ENCODE measurements around the gene COL27A1. TPM values are rescaled to one million over a fixed set of nuclear protein-coding genes. Genes with fewer than 3 reads are reported as not detected.

The COL27A1 gene
- total and polyA plus RNA-seq, 2 donors (not counting 1 experiment from before 2014, with no cell fraction given) = 0.16 to 0.27 TPM

DNA sequence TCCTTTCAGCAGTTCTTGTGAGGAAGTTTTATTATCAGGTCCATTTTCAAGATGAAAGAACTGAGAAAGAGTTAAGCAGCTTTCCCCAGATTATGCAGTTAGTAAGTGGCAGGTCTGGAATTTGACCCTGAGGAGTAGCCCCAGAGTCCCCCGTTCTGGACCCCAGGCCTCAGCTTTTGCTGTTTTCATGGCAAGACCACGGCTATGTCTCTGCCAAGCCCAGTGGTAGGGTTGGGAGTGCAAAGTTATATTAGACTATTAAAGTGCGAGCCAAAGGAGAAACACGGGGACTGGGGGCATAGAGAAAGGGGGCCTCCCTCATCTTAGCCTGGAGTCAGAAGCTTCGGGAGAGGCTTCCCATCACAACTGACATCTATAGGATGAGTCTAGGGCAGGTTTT lies 148.2 kb downstream of the COL27A1 start:
- Histone ChIP-seq H3K4me2 (replicated peaks; ENCODE audit: low read depth, low read length, poor library complexity, severe bottlenecking) (no peak overlapping the region), H3K9ac (ENCODE audit: low read length) (no peak overlapping the region), H3K4me3 (ENCODE audit: control extremely low read depth in 1 of 5, extremely low read depth in 1 of 5, insufficient read depth in 1 of 5, low read depth in 2 of 5, low read length in 4 of 5) (no peak overlapping the region), H3K36me3 (replicated peaks in 1 of 2; ENCODE audit: control extremely low read depth in 1 of 2, control insufficient read depth in 1 of 2, extremely low read depth in 1 of 2, insufficient read depth in 2 of 2, low read length in 1 of 2) (no peaks in the 10 kb centered on the region), H3K27ac (ENCODE audit: low read length in 2 of 2) (no peak overlapping the region), H3K79me2 (ENCODE audit: control insufficient read depth, insufficient read depth, low read length) (no peaks in the 10 kb centered on the region), H3K9me3 (ENCODE audit: control extremely low read depth in 1 of 3, control insufficient read depth in 2 of 3, insufficient read depth in 1 of 3, low read length in 2 of 3) (no peaks in the 10 kb centered on the region), H4K20me1 (ENCODE audit: control insufficient read depth, insufficient read depth, low read length, poor library complexity, severe bottlenecking) (no peaks in the 10 kb centered on the region), H3K4me1 (ENCODE audit: control insufficient read depth in 2 of 2, insufficient read depth in 2 of 2, low read length in 2 of 2) (peaks cover 0 to 6% of the 10 kb centered on the region in 2 donors), H2AFZ (ENCODE audit: insufficient read depth, low read depth, low read length, poor library complexity, severe bottlenecking) (no peak overlapping the region), H3K27me3 (replicated peaks in 1 of 4; ENCODE audit: control extremely low read depth in 1 of 4, control insufficient read depth in 3 of 4, insufficient read depth in 4 of 4, low read length in 3 of 4) (peaks cover 0 to 8% (median 1%) of the 10 kb centered on the region in 4 experiments)
- DNase-seq (no peak), ATAC-seq (ENCODE audit: low read depth) (no peak)
- 100% methylated on average over 1 of the region's 5 CpGs for WGBS (ENCODE audit: insufficient coverage)
- POLR2A ChIA-PET = no interaction called here
- TF ChIP-seq, protein P1, sequence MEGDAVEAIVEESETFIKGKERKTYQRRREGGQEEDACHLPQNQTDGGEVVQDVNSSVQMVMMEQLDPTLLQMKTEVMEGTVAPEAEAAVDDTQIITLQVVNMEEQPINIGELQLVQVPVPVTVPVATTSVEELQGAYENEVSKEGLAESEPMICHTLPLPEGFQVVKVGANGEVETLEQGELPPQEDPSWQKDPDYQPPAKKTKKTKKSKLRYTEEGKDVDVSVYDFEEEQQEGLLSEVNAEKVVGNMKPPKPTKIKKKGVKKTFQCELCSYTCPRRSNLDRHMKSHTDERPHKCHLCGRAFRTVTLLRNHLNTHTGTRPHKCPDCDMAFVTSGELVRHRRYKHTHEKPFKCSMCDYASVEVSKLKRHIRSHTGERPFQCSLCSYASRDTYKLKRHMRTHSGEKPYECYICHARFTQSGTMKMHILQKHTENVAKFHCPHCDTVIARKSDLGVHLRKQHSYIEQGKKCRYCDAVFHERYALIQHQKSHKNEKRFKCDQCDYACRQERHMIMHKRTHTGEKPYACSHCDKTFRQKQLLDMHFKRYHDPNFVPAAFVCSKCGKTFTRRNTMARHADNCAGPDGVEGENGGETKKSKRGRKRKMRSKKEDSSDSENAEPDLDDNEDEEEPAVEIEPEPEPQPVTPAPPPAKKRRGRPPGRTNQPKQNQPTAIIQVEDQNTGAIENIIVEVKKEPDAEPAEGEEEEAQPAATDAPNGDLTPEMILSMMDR (IDR thresholded peaks at IDR 0.05) = no peak
- TF ChIP-seq EZH2 (IDR thresholded peaks at IDR 0.05; ENCODE audit: borderline replicate concordance, insufficient read depth, low read depth, low read length, poor library complexity, severe bottlenecking) = no peak
- intact Hi-C loops (cut with micrococcal nuclease) = no loop called here
- Mint-ChIP-seq H3K4me1 (peaks cover 3% of the 10 kb centered on the region), H3K27ac (no peak overlapping the region), H3K27me3 (peaks cover 4% of the 10 kb centered on the region), H3K4me3 (no peak overlapping the region), H3K9me3 (ENCODE audit: insufficient read depth) (no peaks in the 10 kb centered on the region)
- CTCF ChIA-PET = interaction anchor here (0.7 to 1.1 kb wide), 2 partner anchors 18 to 220 kb away, joined by 3 to 4 read pairs; no protein-coding TSS in a partner anchor

DNA sequence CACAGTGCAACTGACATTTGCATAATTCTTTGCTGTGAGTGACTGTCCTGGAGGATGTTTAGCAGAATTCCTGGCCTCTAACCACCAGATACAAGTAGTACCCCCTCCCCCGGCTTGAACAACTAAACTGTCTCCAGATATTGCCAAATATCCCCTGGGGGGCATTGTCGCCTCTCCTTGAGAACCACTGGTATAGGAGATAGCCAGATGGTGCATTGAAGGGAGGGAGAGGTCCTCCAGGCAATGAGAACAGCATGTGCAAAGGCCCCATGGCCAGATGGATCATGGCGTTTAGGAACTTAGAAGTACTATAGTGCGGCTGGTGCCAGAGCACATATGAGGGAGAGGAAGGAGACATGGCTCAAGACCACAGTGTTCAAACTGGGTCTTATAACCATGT lies 148.6 kb downstream of the COL27A1 start:
- Histone ChIP-seq H3K4me1 (ENCODE audit: control insufficient read depth in 2 of 2, insufficient read depth in 2 of 2, low read length in 2 of 2) (peaks cover 0 to 6% of the 10 kb centered on the region in 2 donors), H3K9me3 (ENCODE audit: control extremely low read depth in 1 of 3, control insufficient read depth in 2 of 3, insufficient read depth in 1 of 3, low read length in 2 of 3) (no peaks in the 10 kb centered on the region), H2AFZ (ENCODE audit: insufficient read depth, low read depth, low read length, poor library complexity, severe bottlenecking) (no peak overlapping the region), H3K9ac (ENCODE audit: low read length) (no peak overlapping the region), H4K20me1 (ENCODE audit: control insufficient read depth, insufficient read depth, low read length, poor library complexity, severe bottlenecking) (no peaks in the 10 kb centered on the region), H3K4me3 (ENCODE audit: control extremely low read depth in 1 of 5, extremely low read depth in 1 of 5, insufficient read depth in 1 of 5, low read depth in 2 of 5, low read length in 4 of 5) (no peak overlapping the region), H3K79me2 (ENCODE audit: control insufficient read depth, insufficient read depth, low read length) (no peaks in the 10 kb centered on the region), H3K27ac (ENCODE audit: low read length in 2 of 2) (no peak overlapping the region), H3K4me2 (replicated peaks; ENCODE audit: low read depth, low read length, poor library complexity, severe bottlenecking) (no peak overlapping the region), H3K27me3 (replicated peaks in 1 of 4; ENCODE audit: control extremely low read depth in 1 of 4, control insufficient read depth in 3 of 4, insufficient read depth in 4 of 4, low read length in 3 of 4) (peaks cover 0 to 8% (median 1%) of the 10 kb centered on the region in 4 experiments), H3K36me3 (replicated peaks in 1 of 2; ENCODE audit: control extremely low read depth in 1 of 2, control insufficient read depth in 1 of 2, extremely low read depth in 1 of 2, insufficient read depth in 2 of 2, low read length in 1 of 2) (no peaks in the 10 kb centered on the region)
- no peak for ATAC-seq (ENCODE audit: low read depth)
- ChIA-PET POLR2A (no interaction called here), CTCF (interaction anchor here (1.1 to 1.2 kb wide), 2 partner anchors 16 to 17 kb away, joined by 3 read pairs; no protein-coding TSS in a partner anchor)
- TF ChIP-seq, protein P1 (IDR thresholded peaks at IDR 0.05) = no peak
- TF ChIP-seq EZH2 (IDR thresholded peaks at IDR 0.05; ENCODE audit: borderline replicate concordance, insufficient read depth, low read depth, low read length, poor library complexity, severe bottlenecking) = no peak
- DNase-seq = no peak
- WGBS (ENCODE audit: insufficient coverage) = 100% methylated on average over 3 of the region's 4 CpGs
- Mint-ChIP-seq H3K9me3 (ENCODE audit: insufficient read depth) (no peaks in the 10 kb centered on the region), H3K4me3 (no peak overlapping the region), H3K27me3 (peaks cover 4% of the 10 kb centered on the region), H3K4me1 (peaks cover 3% of the 10 kb centered on the region), H3K27ac (no peak overlapping the region)
- intact Hi-C loops (cut with micrococcal nuclease) = no loop called here
